GM18873 (cell line): ENCODE results near the gene VANGL2.

Experiments used
- ATAC-seq: cut with Tn5 transposase; IDR thresholded peaks from one replicate; pipeline ENCODE4 v1.9.1; 2021; ENCODE audit warnings: mild to moderate bottlenecking, moderate library complexity, moderate number of reproducible peaks; ENCODE audit not compliant: unreplicated experiment, low FRiP score

VANGL2 gene

DNA sequence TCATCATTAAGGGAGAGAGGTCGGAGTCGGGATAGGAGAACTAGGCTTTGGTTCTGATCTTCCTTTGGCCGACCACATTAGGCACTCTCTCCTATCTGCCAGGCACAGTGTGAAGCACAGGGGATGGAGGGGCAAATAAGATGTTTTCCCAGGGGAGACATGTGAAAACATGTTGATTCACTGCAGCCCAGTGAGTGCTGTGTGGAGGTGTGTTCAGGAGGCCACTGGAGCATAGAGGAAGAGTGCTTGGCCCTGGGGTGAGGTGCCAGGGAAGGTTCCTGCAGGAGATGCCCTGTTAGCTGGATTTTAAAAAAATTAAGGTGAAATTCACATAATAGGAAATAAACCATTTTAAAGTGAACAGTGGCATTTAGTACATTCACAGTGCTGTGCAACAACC lies 3.7 kb downstream of the VANGL2 start:
- ATAC-seq, result no peak

DNA sequence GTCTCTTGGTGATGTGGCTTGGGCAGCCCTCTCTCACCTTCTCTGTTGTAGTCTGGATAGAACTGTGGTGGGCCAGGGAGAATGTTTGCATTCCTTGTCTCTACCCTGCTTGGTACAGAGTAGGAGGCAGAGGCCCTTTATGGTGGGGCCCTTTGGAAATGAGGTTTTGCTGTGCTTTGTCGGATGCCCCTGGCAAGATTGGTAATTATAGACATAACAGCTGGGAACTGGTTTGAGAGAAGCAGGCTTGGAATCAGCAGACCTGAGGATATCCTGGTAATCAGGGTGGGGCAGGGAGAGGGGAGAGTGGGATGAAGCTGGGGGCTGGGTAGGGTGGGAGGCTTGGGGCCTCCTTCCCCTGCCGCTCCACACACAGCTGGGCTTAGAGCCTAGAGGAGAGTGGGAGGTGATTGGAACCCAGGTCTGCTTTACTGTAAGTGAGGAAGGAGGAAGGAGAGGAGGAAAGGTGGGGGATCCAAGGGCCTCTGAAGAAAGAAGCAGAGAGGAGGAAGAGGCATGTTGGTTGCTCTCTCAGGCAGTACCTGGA lies 5.0 kb downstream of the VANGL2 start:
- ATAC-seq, result no peak

DNA sequence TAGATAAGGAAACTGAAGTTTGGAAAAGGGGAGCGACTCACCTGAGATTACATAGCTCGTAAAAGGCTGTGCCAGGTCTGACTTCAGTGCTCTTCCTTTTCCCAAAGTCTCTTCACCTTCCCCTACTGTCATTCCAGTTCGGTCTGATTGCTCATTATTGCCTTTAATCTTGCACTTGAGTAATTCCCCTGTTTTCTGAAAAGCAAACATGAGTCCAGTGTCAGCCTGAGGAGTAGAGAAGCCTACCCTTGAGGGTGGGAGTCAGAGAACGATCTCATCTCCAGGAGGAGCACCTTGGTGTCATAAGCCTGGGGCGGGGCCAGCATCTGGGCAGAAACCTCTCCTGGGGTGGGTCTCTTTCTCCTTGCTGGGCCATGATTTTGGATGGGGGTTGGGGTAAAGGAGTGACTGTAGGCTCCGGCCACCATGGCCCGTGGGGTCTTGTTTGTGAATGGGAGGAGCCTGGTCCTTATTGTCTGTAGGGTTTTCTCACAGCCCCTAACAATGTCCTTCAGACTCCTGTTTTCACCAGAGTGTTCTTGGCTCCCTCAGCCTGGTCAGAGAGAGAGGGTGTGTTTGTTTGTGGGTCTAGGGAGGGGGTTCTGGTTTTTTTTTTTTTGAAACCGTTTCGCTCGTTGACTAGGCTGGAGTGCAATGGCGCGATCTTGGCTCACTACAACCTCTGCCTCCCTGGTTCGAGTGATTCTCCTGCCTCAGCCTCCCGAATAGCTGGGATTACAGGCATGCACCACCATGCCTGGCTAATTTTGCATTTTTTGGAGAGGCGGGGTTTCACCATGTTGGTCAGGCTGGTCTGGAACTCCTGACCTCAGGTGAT lies 6.0 kb downstream of the VANGL2 start:
- ATAC-seq, result no peak

DNA sequence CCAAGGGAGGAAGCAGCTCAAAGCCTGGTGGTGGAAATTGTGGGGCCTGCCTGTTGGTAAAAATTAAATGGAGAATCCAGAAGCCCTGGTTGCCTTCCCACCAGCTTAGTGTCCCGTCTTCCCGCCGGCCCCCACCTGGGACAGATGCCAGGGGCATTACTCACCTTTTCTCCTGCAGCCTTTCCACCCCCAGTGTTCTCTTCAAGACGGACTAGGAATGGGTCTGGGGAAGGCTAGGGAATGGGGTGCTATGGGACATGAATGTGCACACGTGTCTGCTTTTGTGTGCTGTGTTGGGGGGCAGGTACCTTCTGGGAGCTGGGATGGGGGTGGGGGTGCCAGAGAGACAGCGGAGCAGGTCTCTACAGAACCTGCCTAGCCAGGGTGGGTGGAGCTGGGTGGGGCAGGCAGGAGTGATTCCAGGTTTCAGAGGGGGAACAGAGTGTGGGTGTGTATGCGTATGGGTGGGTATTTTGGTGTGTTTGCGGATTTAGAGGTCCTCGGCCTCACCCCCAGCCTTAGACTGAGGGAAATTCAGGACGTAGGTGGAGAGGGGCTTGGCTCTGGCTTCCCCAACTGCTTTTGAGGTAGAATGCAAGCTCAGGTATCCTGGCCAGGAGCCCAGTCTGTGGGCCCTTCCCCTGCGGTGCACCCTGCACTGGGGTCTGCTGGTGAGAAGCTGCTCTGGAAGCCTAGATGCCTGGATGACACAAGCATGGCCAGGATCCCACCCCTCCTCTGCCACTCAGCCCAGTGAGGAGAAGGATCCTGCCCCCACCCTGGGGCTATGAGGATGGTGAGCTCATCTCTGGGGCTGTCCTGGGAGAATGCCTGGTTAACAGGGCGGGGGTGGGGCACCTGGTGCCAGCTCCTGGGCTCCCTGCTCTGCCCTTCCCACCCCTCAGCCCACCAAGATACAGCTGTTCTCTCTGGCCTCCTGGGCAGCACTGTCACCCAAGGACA lies 7.8 kb downstream of the VANGL2 start:
- no peak for ATAC-seq

DNA sequence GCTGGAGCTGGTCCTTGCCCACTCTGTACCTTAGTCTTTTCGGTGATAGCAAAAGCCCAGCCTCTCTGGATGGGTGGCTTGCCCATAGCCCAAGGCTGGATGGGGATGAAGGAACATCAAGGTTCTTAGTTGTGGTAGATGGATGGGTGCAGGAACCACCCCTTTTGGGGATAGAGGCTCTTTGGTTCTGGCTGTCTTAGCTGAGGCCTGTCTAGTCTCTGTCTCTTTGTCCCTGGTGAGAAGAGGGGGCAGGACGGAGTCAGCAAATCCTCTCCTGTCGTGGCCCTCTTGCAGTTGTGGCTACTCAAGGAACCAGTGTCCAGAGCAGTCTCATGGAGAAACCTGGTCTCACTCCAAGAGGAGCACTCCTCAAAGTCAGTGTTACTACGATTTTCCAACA lies 8.5 kb downstream of the VANGL2 start:
- no peak for ATAC-seq

DNA sequence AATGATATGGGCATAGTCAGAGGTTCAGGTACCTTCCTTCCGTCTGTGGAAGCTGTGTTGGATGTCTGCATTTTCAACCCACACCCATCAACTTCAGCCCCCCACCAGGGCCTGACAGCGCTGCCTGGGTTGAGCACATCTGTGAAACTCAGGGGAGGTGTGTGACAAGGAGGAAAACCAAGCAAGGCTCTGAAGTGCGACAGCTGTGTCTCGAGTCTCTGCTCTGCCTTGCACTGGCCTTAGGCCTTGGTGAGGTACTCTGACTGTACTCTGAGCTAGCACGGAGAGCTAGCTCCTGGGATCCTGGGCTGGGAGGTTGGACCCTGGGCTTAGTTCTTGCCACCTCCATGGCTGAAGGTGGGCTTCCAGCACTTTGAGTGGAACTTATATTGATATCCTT lies 9.1 kb downstream of the VANGL2 start:
- no peak for ATAC-seq

DNA sequence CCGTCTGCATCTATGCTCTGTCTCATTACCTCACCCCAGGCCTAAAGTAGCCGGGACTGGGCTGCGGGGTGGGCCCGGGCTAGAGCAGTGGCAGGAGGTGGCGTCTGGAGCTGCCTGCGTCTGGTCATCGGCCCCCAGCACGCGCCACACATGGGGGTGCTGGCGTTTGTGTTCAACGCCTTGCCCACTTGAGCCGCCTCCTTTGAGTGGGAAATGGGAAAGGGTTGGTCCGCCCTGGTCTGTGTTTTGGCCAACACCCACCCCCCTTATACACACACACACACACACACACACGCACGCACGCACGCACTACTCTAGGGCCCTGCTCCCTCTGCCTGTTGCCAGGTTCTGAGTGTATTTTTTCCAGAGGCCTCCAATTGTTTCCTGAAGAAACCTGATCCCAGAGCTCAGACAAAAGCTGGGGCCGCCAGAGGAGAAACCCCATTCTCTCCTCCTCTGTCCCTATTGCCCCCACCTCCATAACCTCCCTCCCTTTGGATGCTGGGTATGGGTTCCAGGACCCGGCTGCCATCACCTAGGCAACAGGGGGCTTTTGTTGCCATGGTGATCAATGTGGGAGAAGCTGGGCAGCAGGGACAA lies 10.1 kb downstream of the VANGL2 start:
- ATAC-seq, result no peak

DNA sequence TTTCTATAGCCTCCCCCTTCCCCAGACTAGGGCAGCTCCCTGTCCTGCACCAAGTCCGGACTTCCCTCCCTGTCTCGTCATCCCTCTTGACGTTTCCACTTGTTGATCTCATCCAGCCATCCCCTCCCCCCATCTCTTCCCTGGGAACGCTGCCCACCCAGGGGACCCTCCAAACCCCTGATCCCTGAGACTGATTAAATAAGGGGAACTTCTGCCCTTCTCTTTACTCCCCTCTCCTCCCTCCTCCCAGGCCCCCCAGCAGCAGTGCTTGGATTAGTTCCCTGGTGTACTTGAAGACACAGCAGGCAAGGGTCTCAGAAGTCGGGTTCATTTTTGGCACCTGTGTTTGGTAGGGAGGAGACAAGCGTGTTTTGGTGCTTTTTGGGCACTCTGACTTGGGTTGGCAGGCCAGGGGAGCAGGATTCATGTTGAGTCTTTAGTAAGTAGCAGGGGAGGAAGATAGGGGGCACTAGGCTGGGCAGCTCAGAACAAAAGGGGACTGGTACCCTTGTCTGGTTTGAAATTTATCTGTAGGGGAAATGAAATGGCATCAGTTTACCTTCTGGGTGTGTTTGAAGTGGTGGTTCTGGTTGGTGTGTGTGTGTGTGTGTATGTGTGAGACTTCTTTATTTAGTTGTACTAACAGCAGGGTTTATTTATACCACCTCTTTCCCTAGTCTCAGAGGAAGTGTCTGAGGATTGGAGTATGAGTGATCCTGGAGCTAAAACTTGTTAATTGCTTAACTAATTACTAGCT lies 11.1 kb downstream of the VANGL2 start:
- no peak for ATAC-seq

DNA sequence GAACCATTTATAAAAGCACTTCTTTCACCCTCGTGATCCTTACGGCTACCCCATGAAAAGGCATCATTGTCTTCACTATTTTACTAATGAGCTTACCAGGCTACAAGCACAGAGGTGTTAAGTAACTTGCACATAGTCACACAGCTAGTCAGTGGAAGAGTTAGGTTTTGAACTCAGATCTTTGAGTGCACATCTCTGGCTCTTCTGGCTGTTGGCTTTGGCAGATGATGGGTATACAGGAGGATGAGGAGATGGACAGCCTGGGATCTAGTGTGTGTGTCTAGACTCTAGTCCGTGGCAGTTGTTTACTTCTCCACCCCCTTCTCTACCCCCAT lies 11.6 kb downstream of the VANGL2 start:
- no peak for ATAC-seq

DNA sequence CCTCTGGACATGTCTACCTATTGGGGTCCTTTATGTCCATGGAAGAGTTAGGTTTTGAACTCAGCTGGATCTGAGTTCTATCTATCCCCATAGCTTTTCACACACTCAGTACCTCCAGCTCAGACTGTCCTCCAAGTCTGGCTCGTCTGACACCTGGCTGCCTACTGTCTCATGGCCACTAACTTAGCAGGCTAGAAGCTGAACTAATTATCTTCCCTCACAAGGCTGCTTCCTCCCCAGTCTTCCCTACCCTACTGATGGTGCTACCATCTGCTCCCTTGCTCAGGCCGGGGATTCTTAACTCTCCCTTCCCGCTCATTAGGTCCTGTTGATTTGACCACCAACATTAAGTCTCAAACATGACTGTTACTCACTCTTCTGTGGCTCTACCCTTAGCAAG lies 13.4 kb downstream of the VANGL2 start:
- no peak for ATAC-seq

DNA sequence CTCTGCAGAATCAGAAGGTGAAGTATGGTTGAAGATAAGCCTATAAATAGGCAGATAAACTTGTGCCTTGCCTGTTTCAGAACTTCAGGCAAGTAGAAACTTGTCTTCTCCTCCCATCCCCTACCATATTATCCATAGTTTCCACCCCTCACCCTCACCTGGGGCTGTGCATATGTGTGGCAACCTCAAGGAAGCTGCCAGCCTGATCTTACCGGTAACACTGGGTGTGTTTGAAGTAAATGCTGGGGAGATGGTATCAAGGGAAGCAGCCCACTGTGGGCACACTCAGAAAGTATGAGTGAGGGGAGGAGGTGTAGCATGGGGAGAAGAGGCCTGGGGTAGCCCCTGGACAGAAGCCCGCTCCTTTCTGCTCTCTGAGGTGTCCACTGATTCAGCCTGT lies 14.5 kb downstream of the VANGL2 start:
- ATAC-seq, result no peak

DNA sequence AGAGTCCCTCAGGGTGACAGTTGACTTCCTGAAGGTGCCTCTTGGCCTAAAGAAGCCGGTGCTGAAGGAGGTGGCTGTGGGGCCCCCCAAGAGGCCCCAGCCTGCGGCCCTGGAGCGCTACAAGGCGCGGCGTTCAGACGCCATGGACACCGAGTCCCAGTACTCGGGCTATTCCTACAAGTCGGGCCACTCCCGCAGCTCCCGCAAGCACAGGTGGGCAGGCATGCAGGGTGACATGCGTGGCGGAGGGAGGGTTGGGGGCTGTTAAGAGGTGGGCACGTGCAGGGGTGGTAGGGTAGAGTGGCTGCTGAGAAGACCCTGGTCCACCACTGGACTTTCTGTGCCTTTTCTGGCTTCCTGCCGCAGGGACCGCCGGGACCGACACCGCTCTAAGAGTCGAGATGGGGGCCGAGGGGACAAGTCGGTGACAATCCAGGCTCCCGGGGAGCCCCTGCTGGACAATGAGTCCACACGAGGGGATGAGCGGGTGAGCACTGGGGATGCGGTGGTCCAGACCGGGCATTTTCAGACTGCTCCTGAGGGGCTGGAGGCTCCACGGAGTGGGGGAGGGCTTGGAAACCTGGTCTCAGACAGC lies 15.4 kb downstream of the VANGL2 start:
- ATAC-seq, result no peak

DNA sequence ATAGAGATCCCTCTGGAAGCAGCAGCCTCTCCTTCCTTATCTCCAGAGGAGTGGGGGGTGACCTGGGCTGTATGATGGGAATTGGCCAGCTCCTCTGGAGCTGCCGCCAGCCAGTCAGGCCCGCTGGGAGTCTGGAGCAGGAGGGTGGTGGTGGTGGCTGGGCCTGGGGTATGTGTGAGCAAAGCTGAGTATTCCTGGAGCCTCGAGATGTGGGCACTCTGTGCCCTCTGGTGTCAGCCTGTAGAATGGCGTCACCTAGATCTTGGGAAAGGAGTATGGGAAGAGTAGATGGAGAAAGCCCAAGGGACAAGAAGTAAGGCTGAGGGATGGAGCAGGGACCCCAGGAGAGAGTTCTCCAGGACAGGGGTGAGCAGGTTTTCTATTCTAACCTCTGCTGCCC lies 16.0 kb downstream of the VANGL2 start:
- no peak for ATAC-seq

DNA sequence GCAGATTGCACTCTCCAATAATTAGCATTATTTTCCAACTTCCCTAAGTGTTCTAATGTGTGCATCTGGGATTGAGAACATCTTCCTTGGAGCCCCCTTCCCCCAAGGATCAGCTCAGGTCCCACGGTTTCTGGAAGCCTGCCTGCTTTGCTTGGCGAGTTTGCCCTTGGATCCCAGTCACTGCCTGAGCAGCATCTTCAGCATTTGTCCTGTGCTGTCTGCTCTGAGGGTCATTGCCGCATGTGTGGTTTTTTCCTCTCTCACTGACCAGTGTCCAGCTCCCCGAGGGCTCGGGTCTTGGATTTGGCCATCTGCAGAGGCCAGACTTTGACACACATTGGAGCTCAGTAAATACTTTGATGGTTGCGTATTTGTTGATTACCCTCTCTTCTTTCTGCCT lies 18.1 kb downstream of the VANGL2 start:
- ATAC-seq, result no peak

DNA sequence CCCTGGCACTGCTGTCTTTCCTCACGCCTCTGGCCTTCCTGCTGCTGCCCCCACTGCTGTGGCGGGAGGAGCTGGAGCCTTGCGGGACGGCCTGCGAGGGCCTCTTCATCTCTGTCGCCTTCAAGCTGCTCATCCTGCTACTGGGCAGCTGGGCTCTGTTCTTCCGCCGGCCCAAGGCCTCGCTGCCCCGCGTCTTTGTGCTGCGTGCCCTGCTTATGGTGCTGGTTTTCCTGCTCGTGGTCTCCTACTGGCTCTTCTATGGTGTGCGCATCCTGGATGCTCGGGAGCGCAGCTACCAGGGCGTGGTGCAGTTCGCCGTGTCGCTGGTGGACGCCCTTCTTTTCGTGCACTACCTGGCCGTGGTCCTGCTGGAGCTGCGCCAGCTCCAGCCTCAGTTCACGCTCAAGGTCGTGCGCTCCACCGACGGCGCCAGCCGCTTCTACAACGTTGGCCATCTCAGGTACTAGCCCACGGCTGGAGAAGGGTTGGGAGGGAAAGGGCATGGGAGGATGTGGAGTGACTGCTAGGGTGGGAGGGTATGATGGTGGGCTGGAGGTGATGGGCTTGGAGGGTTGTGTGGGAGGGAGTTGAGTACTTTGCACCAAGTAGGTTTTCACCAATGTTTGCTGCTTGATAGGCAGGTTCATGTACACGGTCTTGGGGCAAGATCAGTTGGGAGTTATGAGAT lies 18.9 kb downstream of the VANGL2 start:
- ATAC-seq, result no peak

DNA sequence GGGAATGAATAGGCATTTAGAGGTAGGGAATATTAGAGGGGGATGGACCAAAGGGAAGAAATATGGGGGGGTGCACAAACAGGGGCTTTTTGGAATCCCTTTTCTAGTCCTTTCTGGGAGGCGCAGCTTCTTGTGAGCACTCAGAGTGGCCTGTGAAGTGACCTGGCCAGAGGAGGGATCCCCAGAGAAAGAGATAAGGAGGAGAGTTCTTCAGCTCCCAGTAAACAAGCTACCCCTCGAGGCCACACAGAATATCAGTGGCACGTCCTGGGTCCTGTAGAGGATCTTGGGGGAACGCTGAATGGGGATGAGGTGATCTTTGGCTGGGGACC lies 19.4 kb downstream of the VANGL2 start:
- no peak for ATAC-seq

DNA sequence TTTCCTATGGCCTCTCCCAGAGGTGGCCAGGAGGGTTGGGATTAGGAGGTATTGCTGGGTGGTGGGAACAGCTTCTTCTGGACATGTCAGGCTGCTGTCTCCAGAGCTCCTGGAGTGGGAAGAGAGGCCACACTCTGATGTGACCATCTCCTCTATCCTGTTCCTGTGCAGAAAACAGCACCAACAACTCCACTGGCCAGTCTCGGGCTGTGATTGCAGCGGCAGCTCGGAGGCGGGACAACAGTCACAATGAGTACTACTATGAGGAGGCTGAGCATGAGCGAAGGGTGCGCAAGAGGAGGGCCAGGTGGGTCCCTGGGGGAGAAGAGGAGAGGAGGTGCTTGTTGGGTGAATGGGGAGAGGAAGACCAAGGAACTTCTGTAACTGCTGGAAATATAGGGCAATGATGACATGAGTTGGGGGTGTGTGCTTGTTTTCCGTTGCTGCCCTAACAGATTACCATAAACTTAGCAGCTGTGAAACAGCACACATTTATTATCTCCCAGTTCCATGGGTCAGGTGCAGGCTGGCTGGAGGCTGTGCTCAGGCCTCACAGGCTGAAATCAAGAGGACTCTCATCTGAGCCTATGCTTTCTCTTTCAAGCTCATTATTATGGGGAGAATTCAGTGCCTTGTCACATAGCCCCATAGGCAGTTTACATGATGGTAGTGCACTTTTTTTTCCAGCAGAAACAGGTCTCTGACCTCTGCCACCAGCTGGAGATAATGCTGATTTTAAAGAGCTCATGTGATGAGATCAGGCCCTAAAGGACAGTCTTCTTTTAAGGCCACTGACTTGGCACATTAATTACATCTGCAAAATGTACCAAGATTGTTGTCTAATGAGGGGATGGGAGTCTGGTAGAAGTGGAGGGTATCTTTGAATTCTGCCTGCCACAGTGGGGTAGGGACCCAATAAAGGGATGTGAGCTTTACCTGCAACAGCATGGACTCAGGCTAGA lies 20.8 kb downstream of the VANGL2 start:
- ATAC-seq, result no peak

DNA sequence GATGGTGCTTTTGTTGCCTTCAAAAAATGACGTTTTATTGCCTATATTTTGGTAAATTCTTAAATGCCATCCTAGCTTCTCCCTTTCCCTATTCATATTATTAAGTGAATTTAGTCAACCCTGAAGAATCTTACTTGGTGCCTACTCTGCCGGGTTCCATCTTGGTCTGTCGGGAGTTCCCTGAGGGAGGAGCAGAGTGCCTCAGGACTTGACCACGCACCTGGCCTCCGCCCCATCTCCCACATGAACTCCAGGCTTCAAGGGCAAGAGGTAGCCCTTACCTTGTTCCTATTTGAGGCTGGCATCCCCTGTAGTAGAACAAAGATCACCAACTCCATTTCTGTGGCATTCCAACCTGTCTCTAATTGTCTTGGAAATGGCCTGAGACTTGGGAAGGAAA lies 21.5 kb downstream of the VANGL2 start:
- no peak for ATAC-seq
